ENCODE data around the gene GAS2L1. TPM values are rescaled to one million over a fixed set of nuclear protein-coding genes. Genes with fewer than 3 reads are reported as not detected.
A peak's percentile ranks its signal among the peaks of the same experiment; 100 is the strongest.

GAS2L1 gene
- total and polyA plus RNA-seq, 2 experiments from 2014 or later = 17.3 to 21.0 TPM

- peaks cover 83% of the 10 kb centered on the region for H3K36me3 ChIP-seq
These were observed 22.3 kb upstream of the GAS2L1 start for GRCh38 chr22:29284196-29284595.

DNA sequence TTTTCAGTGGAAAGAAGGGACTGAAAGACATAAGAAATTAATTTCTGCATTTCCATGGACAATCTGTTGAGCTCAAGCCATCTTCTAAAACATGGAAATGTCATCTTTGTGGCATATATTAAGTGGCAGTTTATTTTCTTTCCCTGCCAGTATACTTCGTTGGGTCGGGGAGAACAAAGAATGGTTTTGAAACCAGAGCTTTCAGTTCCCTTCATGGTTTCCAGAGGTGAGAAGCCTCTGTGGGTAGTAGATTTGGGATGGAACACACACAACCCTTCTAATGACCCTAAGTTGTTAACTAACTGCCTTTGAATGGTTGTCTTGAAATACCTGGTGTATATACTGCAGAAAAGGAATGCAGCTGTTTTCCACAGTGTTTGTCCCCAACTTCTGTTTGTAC lies 17.6 kb upstream of the GAS2L1 start:
- TF ChIP-seq CTCF (IDR thresholded peaks at IDR 0.05; ENCODE audit: low read depth, low read length) = no peak
- H3K4me1 ChIP-seq (ENCODE audit: low read depth) = no peaks in the 10 kb centered on the region
- H3K27me3 ChIP-seq = no peaks in the 10 kb centered on the region
- H3K27ac ChIP-seq = peak overlapping the region; percentile 23
- no peaks in the 10 kb centered on the region for H3K9me3 ChIP-seq (ENCODE audit: low read depth)
- no peak for DNase-seq (ENCODE audit: low read depth in 1 of 2, low spot score in 1 of 2)
- peaks cover 87% of the 10 kb centered on the region for H3K36me3 ChIP-seq
- H3K4me3 ChIP-seq = no peak overlapping the region

More at GRCh38 chr22:29284196-29284595, 22.3 kb upstream of the GAS2L1 start:
- no peak overlapping the region for H3K4me3 ChIP-seq
- H3K9me3 ChIP-seq (ENCODE audit: low read depth) = no peaks in the 10 kb centered on the region
- TF ChIP-seq CTCF (IDR thresholded peaks at IDR 0.05; ENCODE audit: low read depth, low read length) = no peak
- H3K27ac ChIP-seq = no peak overlapping the region
- DNase-seq (ENCODE audit: low read depth in 1 of 2, low spot score in 1 of 2) = no peak
- H3K27me3 ChIP-seq = no peaks in the 10 kb centered on the region
- H3K4me1 ChIP-seq (ENCODE audit: low read depth) = no peaks in the 10 kb centered on the region

- Histone ChIP-seq H3K27ac (no peak overlapping the region), H3K36me3 (peaks cover 89% of the 10 kb centered on the region), H3K27me3 (no peaks in the 10 kb centered on the region), H3K4me3 (no peak overlapping the region), H3K9me3 (ENCODE audit: low read depth) (no peaks in the 10 kb centered on the region), H3K4me1 (ENCODE audit: low read depth) (no peaks in the 10 kb centered on the region)
- no peak for DNase-seq (ENCODE audit: low read depth in 1 of 2, low spot score in 1 of 2)
- TF ChIP-seq CTCF (IDR thresholded peaks at IDR 0.05; ENCODE audit: low read depth, low read length) = no peak
These were observed 16.4 kb upstream of the GAS2L1 start for GRCh38 chr22:29290061-29290460.

GRCh38 chr22:29291215-29291614 lies 15.2 kb upstream of the GAS2L1 start:
- H3K9me3 ChIP-seq (ENCODE audit: low read depth) = no peaks in the 10 kb centered on the region

GRCh38 chr22:29292379-29292778 lies 14.1 kb upstream of the GAS2L1 start:
- H3K27ac ChIP-seq = no peak overlapping the region
- TF ChIP-seq CTCF (IDR thresholded peaks at IDR 0.05; ENCODE audit: low read depth, low read length) = no peak
- DNase-seq (ENCODE audit: low read depth in 1 of 2, low spot score in 1 of 2) = no peak
- peaks cover 96% of the 10 kb centered on the region for H3K36me3 ChIP-seq
- H3K9me3 ChIP-seq (ENCODE audit: low read depth) = no peaks in the 10 kb centered on the region
- H3K4me1 ChIP-seq (ENCODE audit: low read depth) = no peaks in the 10 kb centered on the region
- no peak overlapping the region for H3K4me3 ChIP-seq
- no peaks in the 10 kb centered on the region for H3K27me3 ChIP-seq

More at GRCh38 chr22:29291215-29291614, 15.2 kb upstream of the GAS2L1 start:
- Histone ChIP-seq H3K4me1 (ENCODE audit: low read depth) (no peaks in the 10 kb centered on the region), H3K27ac (no peak overlapping the region), H3K27me3 (no peaks in the 10 kb centered on the region), H3K36me3 (peaks cover 92% of the 10 kb centered on the region), H3K4me3 (no peak overlapping the region)
- DNase-seq (ENCODE audit: low read depth in 1 of 2, low spot score in 1 of 2) = no peak
- no peak for TF ChIP-seq CTCF (IDR thresholded peaks at IDR 0.05; ENCODE audit: low read depth, low read length)

GRCh38 chr22:29298641-29299040 lies 7.8 kb upstream of the GAS2L1 start:
- Histone ChIP-seq H3K27ac (peak overlapping the region; percentile 23), H3K27me3 (no peaks in the 10 kb centered on the region), H3K4me1 (ENCODE audit: low read depth) (no peaks in the 10 kb centered on the region), H3K4me3 (no peak overlapping the region), H3K9me3 (ENCODE audit: low read depth) (no peaks in the 10 kb centered on the region), H3K36me3 (peaks cover 62% of the 10 kb centered on the region)
- no peak for DNase-seq (ENCODE audit: low read depth in 1 of 2, low spot score in 1 of 2)
- TF ChIP-seq CTCF (IDR thresholded peaks at IDR 0.05; ENCODE audit: low read depth, low read length) = no peak
